CD4-positive, alpha-beta memory T cell (primary cell): Measurements from ENCODE around the gene UNC13C. TPM values are rescaled to one million over a fixed set of nuclear protein-coding genes. Genes with fewer than 3 reads are reported as not detected.
"Not testable (repeated sequence)": the region's sequence is repeated elsewhere in the genome, so short reads cannot be mapped to it uniquely, and the experiment has no call there.

Source experiments
- CTCF ChIA-PET: fragments of 350-600 bp; sonication (Branson Sonifier 250); formaldehyde crosslinking; loops from one replicate; lab custom pipeline; 2021; ENCODE audit warnings: inconsistent platforms; ENCODE audit not compliant: partially characterized antibody; lab: Charles Lee
- POLR2A ChIA-PET: fragments of 350-600 bp; sonication (Branson Sonifier 250); formaldehyde crosslinking; loops from one replicate; lab custom pipeline; 2021; ENCODE audit not compliant: partially characterized antibody; lab: Charles Lee
- DNase-seq, 5 donors: peaks; one replicate each; pipeline versions ENCODE4 v3.0.0 to v3.0.0-alpha.2; 2020 to 2022; ENCODE audit warnings: mixed read lengths in 1 of 5
- H3K27ac ChIP-seq: one replicate; pipeline ENCODE4 v1.7.0; 2013; ENCODE audit warnings: low read depth, low read length
- H3K27me3 ChIP-seq: 2 replicates; pipeline ENCODE4 v1.7.0; 2013; ENCODE audit warnings: mild to moderate bottlenecking, low read length, moderate library complexity; ENCODE audit not compliant: insufficient read depth
- H3K36me3 ChIP-seq: 2 replicates; pipeline ENCODE4 v1.7.0; 2013; ENCODE audit warnings: mild to moderate bottlenecking, low read length, moderate library complexity; ENCODE audit not compliant: insufficient read depth
- H3K4me1 ChIP-seq: 2 replicates; pipeline ENCODE4 v1.7.0; 2013; ENCODE audit warnings: mild to moderate bottlenecking, low read length, moderate library complexity; ENCODE audit not compliant: insufficient read depth
- H3K4me3 ChIP-seq, 2 donors: one replicate each; pipeline ENCODE4 v1.7.0; 2013; ENCODE audit warnings: low read length in 2 of 2, mild to moderate bottlenecking in 1 of 2
- H3K9me3 ChIP-seq, 2 donors: one replicate each; pipeline ENCODE4 v1.7.0; 2013; ENCODE audit warnings: low read length in 2 of 2, control low read depth in 1 of 2; ENCODE audit not compliant: control insufficient read depth in 1 of 2
- H3K27ac Mint-ChIP-seq, 7 donors: one replicate each; pipeline ENCODE4 v1.8.0; 2020 to 2021; ENCODE audit warnings: mixed read lengths in 7 of 7, mild to moderate bottlenecking in 6 of 7, inconsistent platforms in 3 of 7, moderate library complexity in 3 of 7
- H3K27me3 Mint-ChIP-seq, 2 donors: one replicate each; pipeline ENCODE4 v1.8.0; 2020 to 2021; ENCODE audit warnings: mixed read lengths in 2 of 2
- H3K36me3 Mint-ChIP-seq, 2 donors: one replicate each; pipeline ENCODE4 v1.8.0; 2020 to 2021; ENCODE audit warnings: mixed read lengths in 2 of 2, inconsistent platforms in 1 of 2, mild to moderate bottlenecking in 1 of 2
- H3K4me1 Mint-ChIP-seq, 4 donors: one replicate each; pipeline ENCODE4 v1.8.0; 2020 to 2021; ENCODE audit warnings: mixed read lengths in 4 of 4, mild to moderate bottlenecking in 1 of 4
- H3K4me3 Mint-ChIP-seq, 8 donors: one replicate each; pipeline ENCODE4 v1.8.0; 2020 to 2021; ENCODE audit warnings: mixed read lengths in 8 of 8, mild to moderate bottlenecking in 7 of 8, moderate library complexity in 6 of 8, inconsistent platforms in 3 of 8
- H3K9me3 Mint-ChIP-seq, 8 donors: one replicate each; pipeline ENCODE4 v1.8.0; 2020 to 2021; ENCODE audit warnings: mixed read lengths in 8 of 8, mild to moderate bottlenecking in 5 of 8, inconsistent platforms in 3 of 8, moderate library complexity in 1 of 8
- intact Hi-C: fragments of 100-400 bp; cut with micrococcal nuclease; formaldehyde crosslinking; loops from one replicate; pipeline ENCODE4 v1.15.1; 2023
- polyA plus RNA-seq, 2 donors: library from polyadenylated mRNA; unstranded; fragments of 300-500 nt; fragmentation: Illumina TruSeq; gene quantifications; one replicate each; pipeline ENCODE4 v1.2.3, GENCODE V29; 2021
- total RNA-seq, 2 experiments: library from RNA; stranded (reverse); gene quantifications; one replicate each; pipeline ENCODE4 v1.2.3, GENCODE V29; 2021

The UNC13C gene
- total and polyA plus RNA-seq, 4 experiments from 2014 or later: not detected

DNA sequence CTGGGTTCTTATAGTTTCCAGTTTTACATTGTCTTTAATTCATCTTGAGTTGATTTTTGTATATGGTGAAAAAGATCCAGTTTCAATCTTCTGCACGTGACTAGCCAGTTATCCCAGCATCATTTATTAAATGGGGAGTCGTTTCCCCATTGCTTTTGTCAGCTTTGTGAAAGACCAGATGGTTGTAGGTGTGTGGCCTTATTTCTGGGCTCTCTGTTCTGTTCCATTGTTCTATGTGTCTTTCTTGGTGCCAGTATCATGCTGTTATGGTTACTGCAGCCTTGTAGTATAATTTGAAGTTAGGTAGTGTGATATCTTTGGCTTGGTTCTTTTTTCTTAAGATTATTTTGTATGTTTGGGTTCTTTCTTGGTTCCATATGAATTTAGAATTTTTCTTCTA lies 432.2 kb downstream of the UNC13C start:
- H3K27me3 Mint-ChIP-seq: no peaks in the 10 kb centered on the region
- peaks cover 0 to 3% (median 0%) of the 10 kb centered on the region in 8 donors for H3K9me3 Mint-ChIP-seq
- CTCF ChIA-PET: no interaction called here

DNA sequence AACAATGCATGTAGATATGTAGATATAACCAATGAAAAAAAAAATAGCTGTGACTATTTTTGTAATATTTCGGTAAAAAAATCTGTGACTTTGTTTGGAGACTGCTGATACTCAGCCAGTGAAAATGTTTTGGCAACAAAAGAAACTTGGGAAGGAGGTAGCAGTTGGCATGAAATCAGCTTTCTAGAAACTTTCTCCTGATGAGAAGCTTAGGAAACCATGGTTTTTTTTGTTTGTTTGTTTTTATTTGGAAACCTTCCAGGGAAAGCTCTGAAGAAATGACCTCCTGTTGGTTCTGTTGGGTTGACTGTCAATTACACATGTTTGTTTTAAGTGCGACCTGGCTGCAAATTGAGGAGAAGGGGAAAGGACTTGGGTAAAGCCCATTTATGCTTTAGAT lies 445.9 kb downstream of the UNC13C start:
- POLR2A ChIA-PET: no interaction called here
- Mint-ChIP-seq H3K9me3 (peaks cover 0 to 9% (median 3%) of the 10 kb centered on the region in 8 donors), H3K4me1 (no peaks in the 10 kb centered on the region), H3K27ac (no peak overlapping the region), H3K4me3 (no peak overlapping the region), H3K27me3 (peaks cover 0 to 1% of the 10 kb centered on the region in 2 donors), H3K36me3 (no peaks in the 10 kb centered on the region)
- Histone ChIP-seq H3K4me3 (no peak overlapping the region), H3K4me1 (no peaks in the 10 kb centered on the region), H3K36me3 (no peaks in the 10 kb centered on the region), H3K27ac (no peak overlapping the region), H3K9me3 (no peaks in the 10 kb centered on the region), H3K27me3 (no peaks in the 10 kb centered on the region)
- CTCF ChIA-PET: no interaction called here
- no peak for DNase-seq
- intact Hi-C loops: no loop called here

More for the DNA sequence above, 432.2 kb downstream of the UNC13C start:
- Histone ChIP-seq H3K27me3 (no peaks in the 10 kb centered on the region), H3K36me3 (no peaks in the 10 kb centered on the region), H3K4me3 (no peak overlapping the region), H3K9me3 (no peaks in the 10 kb centered on the region), H3K27ac (no peak overlapping the region), H3K4me1 (no peaks in the 10 kb centered on the region)
- no peak for DNase-seq
- intact Hi-C loops: no loop called here
- H3K4me1 Mint-ChIP-seq: no peaks in the 10 kb centered on the region
- POLR2A ChIA-PET: no interaction called here
- no peak overlapping the region for H3K27ac Mint-ChIP-seq
- H3K36me3 Mint-ChIP-seq: no peaks in the 10 kb centered on the region
- H3K4me3 Mint-ChIP-seq: no peak overlapping the region

DNA sequence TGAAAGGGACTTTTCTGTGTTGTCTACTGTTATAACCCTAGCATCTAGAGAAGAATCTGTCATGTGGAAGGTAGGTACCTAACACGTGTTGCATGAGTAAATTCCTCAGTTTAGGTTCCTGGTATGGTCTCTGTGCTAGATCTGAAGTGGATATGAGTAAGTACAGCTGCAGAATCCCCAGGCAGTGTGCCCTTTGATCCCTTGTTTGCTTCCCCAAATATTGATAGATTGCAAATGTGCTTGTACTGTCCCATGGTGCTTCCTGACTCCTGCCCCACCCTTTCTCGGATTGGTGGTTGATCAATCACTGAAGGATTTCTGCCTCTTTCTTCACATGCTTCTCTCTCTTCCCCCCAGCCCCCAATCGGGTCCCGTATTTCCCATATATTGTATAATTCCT lies 450.4 kb downstream of the UNC13C start:
- CTCF ChIA-PET: no interaction called here
- POLR2A ChIA-PET: no interaction called here
- DNase-seq: no peak
- Histone ChIP-seq H3K4me3 (no peak overlapping the region), H3K9me3 (no peaks in the 10 kb centered on the region), H3K4me1 (no peaks in the 10 kb centered on the region), H3K36me3 (no peaks in the 10 kb centered on the region), H3K27ac (no peak overlapping the region), H3K27me3 (no peaks in the 10 kb centered on the region)
- Mint-ChIP-seq H3K27me3 (no peaks in the 10 kb centered on the region), H3K9me3 (peaks cover 0 to 18% (median 8%) of the 10 kb centered on the region in 8 donors), H3K4me1 (no peaks in the 10 kb centered on the region), H3K27ac (no peak overlapping the region), H3K36me3 (no peaks in the 10 kb centered on the region), H3K4me3 (no peak overlapping the region)
- intact Hi-C loops: no loop called here

DNA sequence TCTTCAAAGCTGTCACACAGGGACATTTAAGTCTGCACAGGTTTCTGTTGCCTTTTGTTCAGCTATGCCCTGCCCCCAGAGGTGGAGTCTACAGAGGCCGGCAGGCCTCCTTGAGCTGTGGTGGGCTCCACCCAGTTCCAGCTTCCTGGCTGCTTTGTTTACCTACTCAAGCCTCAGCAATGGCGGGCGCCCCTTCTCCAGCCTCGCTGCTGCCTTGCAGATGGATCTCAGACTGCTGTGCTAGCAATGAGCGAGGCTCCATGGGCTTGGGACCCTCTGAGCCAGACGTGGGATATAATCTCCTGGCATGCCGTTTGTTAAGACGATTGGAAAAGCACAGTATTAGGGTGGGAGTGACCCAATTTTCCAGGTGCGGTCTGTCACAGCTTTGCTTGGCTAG lies 472.0 kb downstream of the UNC13C start:
- H3K9me3 ChIP-seq, H3K4me3 Mint-ChIP-seq, DNase-seq, H3K27ac Mint-ChIP-seq, intact Hi-C loops, H3K36me3 ChIP-seq, H3K4me1 Mint-ChIP-seq, H3K27ac ChIP-seq, CTCF ChIA-PET, POLR2A ChIA-PET, H3K4me3 ChIP-seq, H3K27me3 Mint-ChIP-seq, H3K27me3 ChIP-seq, H3K4me1 ChIP-seq, H3K36me3 Mint-ChIP-seq: not testable (repeated sequence)
- peaks cover 0 to 42% (median 32%) of the 10 kb centered on the region in 8 donors for H3K9me3 Mint-ChIP-seq

DNA sequence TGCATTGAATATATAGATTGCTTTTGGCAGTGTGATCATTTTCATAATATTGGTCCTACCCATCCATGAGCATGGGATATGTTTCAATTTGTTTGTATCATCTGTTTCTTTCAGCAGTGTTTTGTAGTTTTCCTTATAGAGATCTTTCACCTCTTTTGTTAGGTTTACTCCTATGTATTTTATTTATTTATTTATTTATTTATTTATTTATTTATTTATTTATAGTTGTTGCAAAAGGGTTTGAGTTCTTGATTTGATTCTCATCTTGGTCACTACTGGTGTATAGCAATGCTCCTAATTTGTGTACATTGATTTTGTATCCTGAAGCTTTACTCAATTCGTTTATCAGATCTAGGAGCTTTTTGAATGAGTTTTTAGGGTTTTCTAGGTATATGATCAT lies 478.2 kb downstream of the UNC13C start:
- DNase-seq: no peak
- H3K36me3 ChIP-seq: no peaks in the 10 kb centered on the region
- POLR2A ChIA-PET: no interaction called here
- Mint-ChIP-seq H3K9me3 (peaks cover 0 to 50% (median 29%) of the 10 kb centered on the region in 8 donors), H3K27ac (no peak overlapping the region), H3K4me3 (no peak overlapping the region), H3K27me3 (no peaks in the 10 kb centered on the region), H3K4me1 (peaks cover 0 to 1% (median 0%) of the 10 kb centered on the region in 4 donors), H3K36me3 (no peaks in the 10 kb centered on the region)
- H3K9me3 ChIP-seq: peaks cover 5 to 7% of the 10 kb centered on the region in 2 donors
- H3K4me1 ChIP-seq: no peaks in the 10 kb centered on the region
- CTCF ChIA-PET: no interaction called here
- H3K27ac ChIP-seq: no peak overlapping the region
- no peaks in the 10 kb centered on the region for H3K27me3 ChIP-seq
- intact Hi-C loops: no loop called here
- no peak overlapping the region for H3K4me3 ChIP-seq

DNA sequence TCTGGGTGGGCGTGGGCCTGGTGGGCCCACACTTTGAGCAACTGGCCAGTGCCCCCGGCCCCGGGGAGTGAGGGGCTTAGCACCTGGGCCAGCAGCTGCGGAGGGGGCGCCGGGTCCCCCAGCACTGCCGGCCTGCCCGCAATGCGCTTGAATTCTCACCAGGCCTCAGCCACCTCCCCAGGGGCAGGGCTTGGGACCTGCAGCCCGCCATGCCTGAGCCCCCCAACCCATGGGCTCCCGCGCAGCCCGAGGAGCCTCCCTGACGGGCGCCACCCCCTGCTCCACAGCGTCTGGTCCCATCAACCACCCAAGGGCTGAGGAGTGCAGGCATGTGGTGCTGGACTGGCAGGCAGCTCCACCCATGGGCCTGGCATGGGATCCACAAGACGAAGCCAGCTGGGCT lies 484.3 kb downstream of the UNC13C start:
- Histone ChIP-seq H3K4me1 (no peaks in the 10 kb centered on the region), H3K4me3 (no peak overlapping the region), H3K27ac (no peak overlapping the region), H3K36me3 (no peaks in the 10 kb centered on the region), H3K9me3 (peaks cover 0 to 5% of the 10 kb centered on the region in 2 donors), H3K27me3 (no peaks in the 10 kb centered on the region)
- Mint-ChIP-seq H3K27ac (no peak overlapping the region), H3K4me1 (no peaks in the 10 kb centered on the region), H3K36me3 (no peaks in the 10 kb centered on the region), H3K4me3 (no peak overlapping the region), H3K27me3 (no peaks in the 10 kb centered on the region), H3K9me3 (peaks cover 3 to 25% (median 13%) of the 10 kb centered on the region in 8 donors)
- intact Hi-C loops: no loop called here
- no peak for DNase-seq
- POLR2A ChIA-PET: no interaction called here
- CTCF ChIA-PET: no interaction called here

DNA sequence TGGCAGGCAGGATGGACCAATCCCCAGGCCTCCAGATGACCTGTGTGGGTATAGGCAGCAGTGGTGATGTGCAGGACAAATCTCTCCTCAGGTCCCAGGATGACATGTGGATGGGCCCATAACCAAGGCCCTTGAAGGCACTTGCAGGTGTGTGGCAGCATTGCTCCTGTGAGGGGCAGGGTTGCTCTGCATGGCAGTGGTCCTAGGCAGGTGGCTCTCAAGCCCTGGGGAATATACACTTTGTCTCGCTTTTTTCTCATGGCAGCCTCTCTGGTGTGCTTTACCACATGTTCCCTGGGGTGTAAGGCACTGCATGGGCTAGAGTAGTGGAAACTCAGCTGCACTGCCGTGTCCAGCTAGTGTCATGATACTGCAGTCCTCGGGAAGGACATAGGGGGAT lies 503.6 kb downstream of the UNC13C start:
- POLR2A ChIA-PET: no interaction called here
- Mint-ChIP-seq H3K27ac (no peak overlapping the region), H3K36me3 (peaks cover 0 to 1% of the 10 kb centered on the region in 2 donors), H3K9me3 (peaks cover 2 to 20% (median 10%) of the 10 kb centered on the region in 8 donors), H3K4me1 (no peaks in the 10 kb centered on the region), H3K4me3 (no peak overlapping the region), H3K27me3 (peaks cover 0 to 5% of the 10 kb centered on the region in 2 donors)
- Histone ChIP-seq H3K4me1 (no peaks in the 10 kb centered on the region), H3K4me3 (no peak overlapping the region), H3K9me3 (no peaks in the 10 kb centered on the region), H3K36me3 (no peaks in the 10 kb centered on the region), H3K27ac (no peak overlapping the region), H3K27me3 (no peaks in the 10 kb centered on the region)
- DNase-seq: no peak
- intact Hi-C loops: no loop called here
- CTCF ChIA-PET: no interaction called here

DNA sequence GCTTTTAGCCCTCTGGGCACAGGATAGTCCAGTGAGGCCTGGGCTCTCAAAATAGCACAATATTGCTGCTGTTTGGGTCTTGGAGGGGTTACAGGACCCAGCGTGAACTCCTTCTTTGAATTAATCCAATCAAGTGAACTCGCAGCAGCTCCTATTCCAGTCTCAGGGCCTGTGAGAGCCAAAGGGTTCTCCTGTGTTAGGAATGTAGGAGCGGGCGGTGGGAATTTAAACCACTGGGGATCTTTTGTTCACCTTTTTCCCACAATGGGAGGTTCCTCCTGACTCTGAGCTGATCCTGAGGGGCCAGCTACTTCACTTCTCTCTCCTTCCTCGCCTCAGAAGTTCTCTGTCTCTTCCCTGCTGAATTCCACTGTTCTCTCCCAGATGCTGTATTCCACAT lies 504.0 kb downstream of the UNC13C start:
- H3K36me3 ChIP-seq: no peaks in the 10 kb centered on the region
- H3K4me1 ChIP-seq: no peaks in the 10 kb centered on the region
- no peak overlapping the region for H3K27ac Mint-ChIP-seq
- POLR2A ChIA-PET: no interaction called here
- H3K27me3 ChIP-seq: no peaks in the 10 kb centered on the region
- CTCF ChIA-PET: no interaction called here
- no peak overlapping the region for H3K27ac ChIP-seq
- H3K27me3 Mint-ChIP-seq: peaks cover 0 to 5% of the 10 kb centered on the region in 2 donors
- intact Hi-C loops: no loop called here
- H3K4me1 Mint-ChIP-seq: no peaks in the 10 kb centered on the region
- peaks cover 0 to 1% of the 10 kb centered on the region in 2 donors for H3K36me3 Mint-ChIP-seq
- no peak overlapping the region for H3K4me3 Mint-ChIP-seq
- H3K9me3 ChIP-seq: no peaks in the 10 kb centered on the region
- H3K4me3 ChIP-seq: no peak overlapping the region
- DNase-seq: no peak
- peaks cover 2 to 20% (median 10%) of the 10 kb centered on the region in 8 donors for H3K9me3 Mint-ChIP-seq
